Globus pallidus (tissue), 1 donor: ENCODE results near the gene SH3TC1.

Experiments
- DNase-seq: peaks from one replicate; pipeline ENCODE4 v3.0.0-alpha.2; 2015; ENCODE audit warnings: low spot score

The SH3TC1 gene

GRCh38 chr4:8198206-8198905 lies 734 bp upstream of the SH3TC1 start:
- DNase-seq: no peak

GRCh38 chr4:8199594-8200301 lies 658 bp downstream of the SH3TC1 start:
- DNase-seq: no peak

GRCh38 chr4:8200302-8200975 lies 1.3 kb downstream of the SH3TC1 start:
- DNase-seq: peak; percentile 51

DNA sequence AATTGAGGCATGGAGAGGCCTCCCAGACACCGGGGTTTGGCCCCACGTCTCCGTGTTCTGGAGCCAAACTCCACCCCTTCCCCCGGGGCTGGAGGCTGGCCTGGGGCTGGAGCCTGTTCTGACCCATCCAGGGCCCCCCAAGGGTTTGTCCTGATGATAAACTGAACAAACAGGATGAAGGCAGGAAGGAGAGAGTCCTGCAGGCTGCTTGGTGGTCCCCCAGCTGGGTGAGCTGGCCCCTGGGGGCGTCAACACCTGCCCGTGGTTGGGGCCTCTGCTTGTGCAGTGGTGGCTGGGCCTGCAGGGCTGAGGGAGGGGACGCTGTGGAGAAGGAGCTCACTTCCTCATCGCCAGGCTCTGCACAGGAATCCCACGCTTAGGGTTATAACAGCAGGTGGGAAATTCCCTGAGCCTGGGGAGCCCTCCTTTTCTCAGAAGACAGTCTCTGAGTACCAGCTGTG lies 2.3 kb downstream of the SH3TC1 start:
- DNase-seq: no peak

GRCh38 chr4:8202108-8203051 lies 3.3 kb downstream of the SH3TC1 start:
- no peak for DNase-seq

GRCh38 chr4:8203052-8203401 lies 3.9 kb downstream of the SH3TC1 start:
- DNase-seq: no peak

DNA sequence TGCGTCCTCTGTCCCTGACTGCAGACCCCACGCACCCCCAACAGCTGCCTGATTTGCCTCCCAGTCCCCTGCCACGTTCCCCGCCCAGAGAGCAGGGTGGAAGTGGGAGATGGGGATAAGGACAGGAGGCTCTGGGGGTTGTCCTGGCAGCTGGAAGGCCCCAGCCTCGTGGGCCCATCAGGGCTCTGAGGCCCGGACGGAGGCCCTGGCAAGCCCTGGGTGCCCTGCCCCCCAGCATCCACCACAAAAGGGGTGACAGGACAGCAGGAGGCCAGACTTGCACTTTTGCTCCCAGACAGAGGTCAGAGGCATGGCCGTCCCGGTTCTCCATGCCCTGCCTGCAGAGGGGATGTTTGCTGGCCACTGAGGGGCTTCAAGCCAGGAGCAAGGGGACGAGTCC lies 4.7 kb downstream of the SH3TC1 start:
- DNase-seq: no peak

GRCh38 chr4:8204576-8205227 lies 5.6 kb downstream of the SH3TC1 start:
- no peak for DNase-seq

DNA sequence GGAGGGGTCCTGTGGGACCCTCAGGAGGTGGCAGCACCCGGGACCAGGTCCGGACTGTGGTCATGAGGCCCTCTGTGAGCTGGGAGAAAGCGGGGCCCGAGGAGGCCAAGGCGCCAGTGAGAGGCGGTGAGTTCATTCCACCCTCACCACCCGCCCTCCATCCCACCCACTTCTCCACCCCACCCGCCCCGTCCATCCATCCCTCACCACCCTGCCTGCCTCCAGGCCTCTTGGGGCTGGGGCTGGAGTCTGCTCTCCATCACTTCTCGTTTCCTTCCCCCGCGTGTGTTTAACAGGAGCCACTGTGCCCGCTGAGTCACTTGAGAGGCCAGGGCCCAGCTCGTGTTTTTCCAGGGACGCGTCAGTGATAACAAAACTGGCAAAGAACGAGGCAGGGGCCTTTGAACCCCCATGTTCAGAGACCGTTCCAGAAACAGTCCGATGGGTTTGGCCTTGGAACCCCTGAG lies 6.2 kb downstream of the SH3TC1 start:
- no peak for DNase-seq

DNA sequence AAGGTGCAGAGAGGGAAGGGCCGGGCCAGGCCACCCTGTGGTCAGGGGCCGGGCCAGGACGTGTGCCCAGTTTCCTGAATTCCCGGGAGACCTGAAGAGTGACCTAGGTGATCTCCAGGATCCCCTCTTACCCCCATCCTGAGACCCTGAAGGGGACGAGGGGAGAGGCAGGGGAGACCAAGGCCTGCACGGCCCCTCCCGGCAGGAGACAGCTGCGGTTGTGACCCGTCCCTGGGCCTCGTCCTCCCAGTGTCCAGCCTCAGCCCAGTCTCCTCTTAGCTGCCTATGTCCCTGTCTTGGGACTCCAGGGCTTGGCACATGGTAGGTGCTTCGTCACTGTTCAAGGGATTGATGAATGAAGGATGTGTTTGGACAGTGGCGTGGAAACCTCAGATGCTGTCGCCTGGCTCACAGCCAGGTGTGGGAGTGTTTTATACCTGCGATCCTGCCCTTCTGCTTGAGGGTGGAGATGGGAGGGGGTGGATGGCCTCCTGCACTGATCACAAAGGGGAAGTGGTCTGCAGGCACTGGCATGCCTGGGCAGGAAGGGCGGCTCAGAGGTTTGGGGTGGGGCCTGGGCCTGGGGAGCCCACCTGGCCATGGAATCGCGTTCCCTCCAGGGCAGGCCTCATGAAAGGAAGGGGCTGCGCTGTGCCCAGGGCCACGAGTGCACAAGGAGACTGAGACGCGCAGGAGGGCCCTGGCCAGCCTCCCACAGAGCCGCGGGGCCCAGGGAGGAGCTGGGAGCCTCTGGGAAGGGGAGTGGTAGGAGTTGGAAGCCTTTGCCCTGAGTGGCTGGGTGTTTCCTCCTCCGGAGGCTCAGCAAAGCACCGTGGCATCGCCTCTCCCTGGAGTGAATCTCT lies 6.9 kb downstream of the SH3TC1 start:
- DNase-seq: no peak

GRCh38 chr4:8207314-8207713 lies 8.2 kb downstream of the SH3TC1 start:
- DNase-seq: no peak

- no peak for DNase-seq
Measured at GRCh38 chr4:8208565-8208964, 9.5 kb downstream of the SH3TC1 start.

DNA sequence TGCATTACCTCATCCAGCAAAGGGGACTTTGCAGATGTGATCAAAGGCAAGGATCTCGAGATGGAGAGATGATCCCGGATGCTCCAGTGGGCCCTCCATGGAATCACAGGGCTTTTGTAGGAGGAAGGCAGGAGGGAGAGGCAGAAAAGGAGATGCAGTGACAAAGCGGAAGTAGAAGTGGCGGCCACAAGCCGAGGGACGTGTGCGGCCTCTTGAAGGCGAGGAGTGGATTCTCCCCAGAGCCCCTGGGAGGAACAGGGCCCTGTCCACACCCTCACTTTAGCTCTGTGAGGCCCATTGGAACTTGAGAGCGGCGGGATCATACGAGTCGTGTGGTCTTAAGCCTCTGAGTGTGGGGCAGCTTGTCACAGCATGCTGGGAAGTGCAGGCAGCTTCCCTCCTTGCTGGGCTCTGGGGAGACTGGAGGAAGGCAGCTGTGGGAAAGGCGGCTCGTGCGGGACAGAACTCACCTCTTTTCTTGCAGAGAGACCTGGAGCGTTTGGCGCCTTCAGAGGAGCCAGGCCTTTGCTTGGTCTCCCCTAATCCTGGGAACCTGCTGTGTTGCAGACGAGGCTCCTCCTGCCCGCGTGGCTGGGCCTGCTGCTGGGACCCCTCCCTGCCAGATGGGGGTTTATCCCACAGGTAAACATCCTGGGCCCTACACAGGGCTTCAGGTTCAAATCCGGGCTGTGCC lies 10.2 kb downstream of the SH3TC1 start:
- DNase-seq: no peak

GRCh38 chr4:8210010-8210409 lies 10.9 kb downstream of the SH3TC1 start:
- no peak for DNase-seq

- DNase-seq: no peak
Measured at GRCh38 chr4:8210616-8211015, 11.5 kb downstream of the SH3TC1 start.

- no peak for DNase-seq
Measured at GRCh38 chr4:8211251-8211650, 12.2 kb downstream of the SH3TC1 start.

DNA sequence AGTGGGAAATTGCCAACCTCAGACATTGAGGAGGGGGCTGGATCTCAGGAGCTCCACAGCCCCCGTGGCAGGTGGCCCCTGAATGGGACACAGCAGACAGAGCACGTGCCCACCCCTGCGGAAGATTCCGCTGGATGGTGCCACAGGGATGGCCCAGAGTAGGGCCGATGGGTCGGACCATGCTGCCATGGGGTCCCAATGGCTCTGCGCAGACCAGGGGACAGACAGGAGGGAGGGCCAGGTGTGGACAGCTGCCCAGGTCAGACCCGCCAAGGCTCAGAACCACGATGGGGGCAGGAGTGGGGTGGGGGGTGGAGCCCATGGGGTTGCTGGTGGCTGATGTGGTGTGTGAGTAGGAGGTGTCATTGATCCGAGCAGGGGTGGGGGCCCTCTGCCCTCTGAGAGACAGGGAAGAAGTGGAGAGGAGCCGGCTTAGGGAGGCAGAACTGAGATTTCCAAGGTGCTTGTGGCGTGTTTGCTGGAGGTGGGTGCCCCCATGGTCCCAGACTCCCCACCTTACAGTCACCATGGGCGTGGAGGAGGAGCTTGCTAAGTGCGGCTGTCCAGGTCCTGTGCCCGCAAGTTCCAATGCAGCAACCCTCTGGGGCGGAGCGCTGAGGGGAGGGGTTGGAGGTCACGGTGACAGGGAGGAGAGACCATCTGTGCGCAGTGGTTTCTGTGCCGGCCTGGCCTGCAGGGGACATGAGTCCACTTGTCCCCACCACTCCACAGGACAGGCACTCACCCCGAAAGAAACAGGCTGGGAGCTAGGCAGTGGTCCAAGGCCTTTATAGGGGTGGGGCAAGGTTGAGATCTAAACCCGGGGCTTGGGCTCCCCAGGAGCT lies 12.9 kb downstream of the SH3TC1 start:
- no peak for DNase-seq

DNA sequence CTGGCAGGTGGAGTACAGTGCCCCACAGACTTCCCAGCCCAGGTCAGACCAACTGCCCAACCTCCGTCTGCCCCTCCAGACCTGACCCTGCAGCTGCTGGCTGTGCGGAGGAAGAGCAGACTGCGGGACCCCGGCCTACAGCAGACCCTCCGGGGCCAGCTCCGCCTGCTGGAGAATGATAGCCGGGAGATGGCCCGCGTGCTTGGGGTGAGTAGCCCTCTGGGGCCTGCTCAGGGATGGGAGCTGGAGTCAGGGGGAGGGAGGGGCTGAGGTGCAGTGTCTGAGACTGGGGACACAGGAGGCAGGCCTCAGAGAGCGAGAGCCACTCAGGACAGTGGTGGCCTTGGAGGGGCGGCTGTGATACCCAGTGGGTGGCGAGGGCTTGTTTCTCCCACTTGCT lies 13.5 kb downstream of the SH3TC1 start:
- DNase-seq: no peak

DNA sequence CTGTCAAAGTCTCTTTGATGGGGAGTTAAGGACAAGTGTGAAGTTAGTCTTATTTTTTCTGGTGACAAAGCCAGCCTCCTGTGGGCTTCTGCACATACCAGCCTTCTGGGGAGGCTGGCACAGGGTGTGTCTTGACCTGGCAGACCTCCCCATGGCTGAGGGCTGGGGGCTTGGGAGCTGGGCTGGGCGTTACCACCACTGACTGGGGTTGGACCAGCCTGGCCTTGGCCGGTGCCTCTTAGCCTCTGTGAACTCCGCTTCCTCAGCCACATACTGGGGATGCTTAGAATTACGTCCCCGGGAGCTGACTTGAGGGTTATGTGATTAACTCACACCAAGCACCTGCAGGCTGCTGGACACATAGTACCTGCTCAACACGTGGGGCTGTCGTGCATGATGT lies 14.0 kb downstream of the SH3TC1 start:
- DNase-seq: no peak
